Heart left ventricle (tissue), 16 donors: ENCODE data around the gene FBXO15. TPM values are rescaled to one million over a fixed set of nuclear protein-coding genes. Genes with fewer than 3 reads are reported as not detected.

Source experiments
- ATAC-seq, 4 donors: fragments of 200-7000 bp; cut with Tn5 transposase; one replicate each; pipeline ENCODE4 v1.9.1; 2020 to 2022; ENCODE audit warnings: moderate library complexity in 4 of 4, mild to moderate bottlenecking in 3 of 4, moderate number of reproducible peaks in 1 of 4
- DNase-seq, 5 donors: peaks; one replicate each; pipeline ENCODE4 v3.0.0-alpha.2; 2020
- H3K27ac ChIP-seq, 12 donors: fragments of 200-600 bp; sonication (generic) in 4 of 12; one replicate each; pipeline versions ENCODE4 v1.5.0 to v1.8.0; 2016 to 2022; ENCODE audit warnings: mild to moderate bottlenecking in 2 of 12
- H3K27me3 ChIP-seq, 9 donors: fragments of 200-600 bp; sonication (generic) in 2 of 9; one replicate each; pipeline versions ENCODE4 v1.5.1 to v1.8.0; 2016 to 2022; ENCODE audit warnings: mild to moderate bottlenecking in 3 of 9
- H3K36me3 ChIP-seq, 9 donors: fragments of 200-600 bp; sonication (generic) in 2 of 9; one replicate each; pipeline versions ENCODE4 v1.5.0 to v1.8.0; 2018 to 2022; ENCODE audit warnings: mild to moderate bottlenecking in 2 of 9
- H3K4me1 ChIP-seq, 12 donors: fragments of 200-600 bp; sonication (generic) in 4 of 12; one replicate each; pipeline versions ENCODE4 v1.5.0 to v1.8.0; 2016 to 2022; ENCODE audit warnings: mild to moderate bottlenecking in 3 of 12
- H3K4me3 ChIP-seq, 12 donors: fragments of 200-600 bp; sonication (generic) in 4 of 12; one replicate each; pipeline versions ENCODE4 v1.5.0 to v1.8.0; 2017 to 2022; ENCODE audit warnings: mild to moderate bottlenecking in 9 of 12, moderate library complexity in 4 of 12
- H3K9me3 ChIP-seq, 12 donors: fragments of 200-600 bp; sonication (generic) in 4 of 12; one replicate each; pipeline versions ENCODE4 v1.5.0 to v1.8.0; 2016 to 2022; ENCODE audit warnings: mild to moderate bottlenecking in 1 of 12
- POLR2A ChIP-seq, 2 donors: fragments of 450-650 bp; IDR thresholded peaks; one replicate each; pipeline ENCODE4 v1.6.1; 2017; ENCODE audit warnings: antibody characterized with exemption in 2 of 2, mild to moderate bottlenecking in 2 of 2, moderate library complexity in 2 of 2
- WGBS, 4 donors: extraction: QIAGEN DNeasy Blood & Tissue Kit in 2 of 4; methylation state at CpG; one replicate each; pipeline versions ENCODE4 v1.1.5 to v1.1.7; 2013 to 2018; 5-methylcytosine and 5-hydroxymethylcytosine counted together
- intact Hi-C, 10 donors: fragments of 100-400 bp; cut with DNase I; formaldehyde crosslinking; loops; one replicate each; pipeline versions ENCODE4 v1.11.1 to v1.14.2; 2022
- polyA plus RNA-seq, 2 donors: library from polyadenylated mRNA; stranded (reverse); fragments of 200-250 nt; gene quantifications; one replicate each; pipeline ENCODE4 v1.2.3, GENCODE V29; 2013
- total RNA-seq, 9 donors: library from RNA; depleted of rRNA in 2 of 9; stranded (reverse); fragments of >200 nt in 2 of 9; fragmentation: NEBNext Ultra II Directional in 3 of 9; extraction: Animal tissue kit (Norgen Biotek cat#: 25700) in 3 of 9; gene quantifications; one replicate each; pipeline versions ENCODE4 v1.1.0 to v1.2.4, GENCODE V29; 2016 to 2023
- TF ChIP-seq, protein P1 (sequence below), 12 donors: fragments of 200-600 bp; sonication (generic) in 4 of 12; IDR thresholded peaks; one replicate each; pipeline versions ENCODE4 v1.5.0 to v1.8.0; 2018 to 2022; ENCODE audit warnings: antibody characterized with exemption in 12 of 12, mild to moderate bottlenecking in 5 of 12
- donor health status: ischemic (EF 13 %, LVEDD 7.1; RV severe dilation, severe dysfunction).
- donor health status: healthy with polysubstance abuse.
- donor health status: DM: no; HTN: yes; CAD: no.
- donor health status: DM: no; HTN: no; CAD: no.
- donor health status: ischemic (EF 25% LVEDD 6.9; RV normal size, moderate dysfunction).
- donor health status: ischemic (EF 25% LVEDD 5.7; RV mildly dilated, moderate dysfunction).
- donor health status: healthy.
- donor health status: DM: yes; HTN: yes; CAD: no.
- donor health status: ischemic (EF 35%, LVEDD 5.7; RV mildly dilated, moderate dysfunction).
- donor health status: nonischemic (EF 11% LVEDD 7.7; RV severe dilation, severe dysfunction).
- donor health status: DM: yes; HTN: yes; CAD: no.
- donor health status: PGD.
- donor health status: ischemic (EF 29% LVEDD 5.4; RV normal size, mild dysfunction).
- donor health status: nonischemic (EF 23%, LVEDD 6.1; RV moderate dilation, normal function).

FBXO15 gene
- total and polyA plus RNA-seq, 11 donors, result 0.10 to 0.84 (median 0.39) TPM; not detected in 3

DNA sequence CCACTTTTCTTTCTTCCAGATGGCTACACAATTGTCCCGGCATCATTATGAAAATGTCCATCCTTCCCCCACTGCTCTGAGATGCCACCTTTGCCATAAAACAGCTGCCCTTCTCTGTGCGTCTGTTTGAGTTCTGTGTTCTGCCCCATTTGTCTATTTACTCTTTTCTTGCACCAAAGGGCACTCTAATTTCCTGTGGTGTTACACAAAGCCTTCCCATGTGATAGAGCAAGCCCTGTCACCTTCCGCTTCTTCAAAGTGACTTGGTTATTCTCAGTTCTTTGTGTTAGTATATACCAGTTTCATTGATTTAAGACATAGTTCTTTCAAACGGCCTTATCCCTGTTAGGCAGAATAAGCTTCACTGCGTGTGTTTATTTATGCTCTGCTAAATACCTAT lies 84.1 kb downstream of the FBXO15 start:
- DNase-seq (no peak), ATAC-seq (no peak)
- no peak overlapping the region for H3K27ac ChIP-seq
- peaks cover 0 to 6% (median 0%) of the 10 kb centered on the region in 9 donors for H3K27me3 ChIP-seq
- intact Hi-C loops, result no loop called here
- whole genome bisulfite sequencing, 4 donors, result 81 to 85% (median 84%) methylated on average over 5 of the region's 5 CpGs
- H3K4me3 ChIP-seq, result no peak overlapping the region
- no peaks in the 10 kb centered on the region for H3K36me3 ChIP-seq
- TF ChIP-seq, protein P1, sequence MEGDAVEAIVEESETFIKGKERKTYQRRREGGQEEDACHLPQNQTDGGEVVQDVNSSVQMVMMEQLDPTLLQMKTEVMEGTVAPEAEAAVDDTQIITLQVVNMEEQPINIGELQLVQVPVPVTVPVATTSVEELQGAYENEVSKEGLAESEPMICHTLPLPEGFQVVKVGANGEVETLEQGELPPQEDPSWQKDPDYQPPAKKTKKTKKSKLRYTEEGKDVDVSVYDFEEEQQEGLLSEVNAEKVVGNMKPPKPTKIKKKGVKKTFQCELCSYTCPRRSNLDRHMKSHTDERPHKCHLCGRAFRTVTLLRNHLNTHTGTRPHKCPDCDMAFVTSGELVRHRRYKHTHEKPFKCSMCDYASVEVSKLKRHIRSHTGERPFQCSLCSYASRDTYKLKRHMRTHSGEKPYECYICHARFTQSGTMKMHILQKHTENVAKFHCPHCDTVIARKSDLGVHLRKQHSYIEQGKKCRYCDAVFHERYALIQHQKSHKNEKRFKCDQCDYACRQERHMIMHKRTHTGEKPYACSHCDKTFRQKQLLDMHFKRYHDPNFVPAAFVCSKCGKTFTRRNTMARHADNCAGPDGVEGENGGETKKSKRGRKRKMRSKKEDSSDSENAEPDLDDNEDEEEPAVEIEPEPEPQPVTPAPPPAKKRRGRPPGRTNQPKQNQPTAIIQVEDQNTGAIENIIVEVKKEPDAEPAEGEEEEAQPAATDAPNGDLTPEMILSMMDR (IDR thresholded peaks at IDR 0.05), result no peak
- TF ChIP-seq POLR2A (IDR thresholded peaks at IDR 0.05), result no peak
- H3K9me3 ChIP-seq, result no peaks in the 10 kb centered on the region
- H3K4me1 ChIP-seq, result no peaks in the 10 kb centered on the region

DNA sequence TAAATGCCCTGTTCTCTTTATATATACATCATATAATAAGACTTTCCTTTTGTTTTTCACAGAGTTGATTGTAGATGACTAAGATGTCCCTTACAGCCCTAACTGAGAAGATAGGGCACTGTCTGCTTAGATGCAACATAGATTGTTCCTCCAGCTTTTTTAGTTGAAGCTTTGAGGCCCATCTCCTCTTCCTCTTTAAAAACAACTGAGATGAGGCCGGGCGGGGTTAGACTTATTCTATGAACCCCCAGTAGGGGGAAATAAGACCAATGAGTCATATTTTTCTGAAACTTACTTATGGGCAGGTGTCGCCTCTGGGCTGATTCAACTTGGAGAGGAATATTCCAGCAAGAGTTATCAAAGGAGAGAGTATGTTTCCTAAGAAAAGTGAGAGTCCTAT lies 84.6 kb downstream of the FBXO15 start:
- no peak for TF ChIP-seq POLR2A (IDR thresholded peaks at IDR 0.05)
- TF ChIP-seq, protein P1 (IDR thresholded peaks at IDR 0.05), result no peak
- Histone ChIP-seq H3K9me3 (peaks cover 0 to under 1% (median 0%) of the 10 kb centered on the region in 12 donors), H3K27me3 (peaks cover 0 to 6% (median 0%) of the 10 kb centered on the region in 9 donors), H3K36me3 (no peaks in the 10 kb centered on the region), H3K4me3 (no peak overlapping the region), H3K4me1 (no peaks in the 10 kb centered on the region), H3K27ac (no peak overlapping the region)
- ATAC-seq, result no peak
- 74 to 83% (median 80%) methylated on average over 3 of the region's 3 CpGs for WGBS, 4 donors
- intact Hi-C loops, result no loop called here
- DNase-seq, result no peak

DNA sequence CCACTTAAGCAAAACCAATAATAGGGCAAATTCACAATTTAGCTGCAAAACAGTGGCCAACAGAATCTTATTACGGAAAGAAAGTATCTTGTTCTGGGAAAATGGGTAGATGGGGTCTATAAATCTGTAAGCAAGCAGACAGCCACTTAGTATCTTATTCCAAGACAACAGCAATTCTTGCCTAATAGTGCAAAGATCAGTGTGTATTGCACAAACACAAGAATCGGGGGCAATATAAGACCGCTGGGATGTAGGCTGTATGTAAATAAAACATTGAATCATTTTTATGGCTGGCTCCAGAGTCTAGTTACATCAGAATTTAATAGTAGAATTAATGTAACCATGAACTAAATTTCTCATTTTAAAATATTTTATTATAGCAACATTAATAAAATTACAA lies 85.6 kb downstream of the FBXO15 start:
- Histone ChIP-seq H3K9me3 (peaks cover 0 to 9% (median 0%) of the 10 kb centered on the region in 12 donors), H3K27ac (no peak overlapping the region), H3K4me1 (no peaks in the 10 kb centered on the region), H3K27me3 (peaks cover 0 to 6% (median 0%) of the 10 kb centered on the region in 9 donors), H3K4me3 (no peak overlapping the region), H3K36me3 (no peaks in the 10 kb centered on the region)
- TF ChIP-seq POLR2A (IDR thresholded peaks at IDR 0.05), result no peak
- TF ChIP-seq, protein P1 (IDR thresholded peaks at IDR 0.05), result no peak
- 93 to 97% (median 95%) methylated on average over 3 of the region's 3 CpGs for WGBS, 4 donors
- intact Hi-C loops, result no loop called here
- no peak for ATAC-seq
- DNase-seq, result no peak

DNA sequence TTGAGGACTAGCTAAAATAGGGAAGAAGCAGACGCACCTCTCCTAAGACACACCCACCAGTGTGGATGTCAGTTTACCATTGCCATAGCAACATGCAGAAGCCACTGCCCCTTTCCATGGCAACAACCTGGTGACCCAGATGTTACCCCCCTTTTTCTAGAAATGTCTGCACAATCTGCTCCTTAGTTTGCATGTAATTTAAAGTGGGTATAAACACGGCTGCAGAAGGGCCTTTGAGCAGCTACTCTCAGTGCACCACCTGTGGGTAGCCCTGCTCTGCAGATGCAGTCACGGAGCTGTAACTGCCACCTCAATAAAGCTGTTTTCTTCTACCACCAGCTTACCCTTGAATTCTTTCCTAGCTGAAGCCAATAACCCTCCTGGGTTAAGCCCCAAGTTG lies 87.1 kb downstream of the FBXO15 start:
- no peak for DNase-seq
- ATAC-seq, result no peak
- H3K27ac ChIP-seq, result no peak overlapping the region
- 60 to 77% (median 65%) methylated on average over 3 of the region's 3 CpGs for WGBS, 4 donors
- TF ChIP-seq POLR2A (IDR thresholded peaks at IDR 0.05), result no peak
- TF ChIP-seq, protein P1 (IDR thresholded peaks at IDR 0.05), result no peak
- no peak overlapping the region for H3K4me3 ChIP-seq
- H3K4me1 ChIP-seq, result no peaks in the 10 kb centered on the region
- peaks cover 0 to 12% (median 0%) of the 10 kb centered on the region in 12 donors for H3K9me3 ChIP-seq
- no peaks in the 10 kb centered on the region for H3K36me3 ChIP-seq
- intact Hi-C loops, result no loop called here
- peaks cover 0 to 4% (median 0%) of the 10 kb centered on the region in 9 donors for H3K27me3 ChIP-seq
